ENCODE measurements around the gene CBX7.

The CBX7 gene

GRCh38 chr22:39097098-39098020 is 55.1 kb downstream of the CBX7 start, which contains the start of gene APOBEC3H:
APOBEC3H (plus strand) TSS chr22:39097244; CDS start chr22:39100279, 3,035 bp downstream.
- ChIA-PET POLR2A (no interaction called here), CTCF (no interaction called here)
- TF ChIP-seq ZNF384 (IDR thresholded peaks at IDR 0.05) (no peak), TARDBP (IDR thresholded peaks at IDR 0.05) (no peak), HDGF (IDR thresholded peaks at IDR 0.05; ENCODE audit: borderline replicate concordance) (no peak), SUZ12 (IDR thresholded peaks at IDR 0.05) (no peak), CTBP1 (IDR thresholded peaks at IDR 0.05; ENCODE audit: borderline replicate concordance) (no peak), NFRKB (IDR thresholded peaks at IDR 0.05) (no peak), SP1 (IDR thresholded peaks at IDR 0.05) (no peak), LEF1 (IDR thresholded peaks at IDR 0.05; ENCODE audit: borderline replicate concordance) (no peak), FOXM1 (IDR thresholded peaks at IDR 0.05; ENCODE audit: borderline replicate concordance) (no peak), BHLHE40 (IDR thresholded peaks at IDR 0.05; ENCODE audit: borderline replicate concordance) (no peak)
- DNase-seq (ENCODE audit: extremely low spot score): no peak

GRCh38 chr22:39095971-39096370 is 56.5 kb downstream of the CBX7 start:
- no peak for DNase-seq (ENCODE audit: extremely low spot score)
- TF ChIP-seq PKNOX1 (IDR thresholded peaks at IDR 0.05): no peak
- TF ChIP-seq SP1 (IDR thresholded peaks at IDR 0.05): no peak
- TF ChIP-seq HDGF (IDR thresholded peaks at IDR 0.05; ENCODE audit: borderline replicate concordance): no peak
- TF ChIP-seq FOXA1 (IDR thresholded peaks at IDR 0.05): no peak
- TF ChIP-seq LEF1 (IDR thresholded peaks at IDR 0.05; ENCODE audit: borderline replicate concordance): no peak
- TF ChIP-seq ZNF384 (IDR thresholded peaks at IDR 0.05): no peak
- no peak for TF ChIP-seq FOXK2 (IDR thresholded peaks at IDR 0.05)
- TF ChIP-seq ELF4 (IDR thresholded peaks at IDR 0.05): no peak
- TF ChIP-seq SUZ12 (IDR thresholded peaks at IDR 0.05): no peak
- TF ChIP-seq L3MBTL2 (conservative IDR thresholded peaks at IDR 0.05): no peak
- TF ChIP-seq TARDBP (IDR thresholded peaks at IDR 0.05): no peak
- TF ChIP-seq BHLHE40 (IDR thresholded peaks at IDR 0.05; ENCODE audit: borderline replicate concordance): no peak
- TF ChIP-seq CTBP1 (IDR thresholded peaks at IDR 0.05; ENCODE audit: borderline replicate concordance): no peak
- TF ChIP-seq ARNT (IDR thresholded peaks at IDR 0.05): no peak
- TF ChIP-seq NFRKB (IDR thresholded peaks at IDR 0.05): no peak
- no peak for TF ChIP-seq FOXM1 (IDR thresholded peaks at IDR 0.05; ENCODE audit: borderline replicate concordance)
- ChIA-PET CTCF (no interaction called here), POLR2A (no interaction called here)

GRCh38 chr22:39094717-39095389 is 57.6 kb downstream of the CBX7 start:
- no peak for DNase-seq (ENCODE audit: extremely low spot score)
- TF ChIP-seq TARDBP (IDR thresholded peaks at IDR 0.05) (no peak), HDGF (IDR thresholded peaks at IDR 0.05; ENCODE audit: borderline replicate concordance) (no peak), LEF1 (IDR thresholded peaks at IDR 0.05; ENCODE audit: borderline replicate concordance) (no peak), FOXA1 (IDR thresholded peaks at IDR 0.05) (no peak), ZNF384 (IDR thresholded peaks at IDR 0.05) (no peak), FOXM1 (IDR thresholded peaks at IDR 0.05; ENCODE audit: borderline replicate concordance) (no peak), BHLHE40 (IDR thresholded peaks at IDR 0.05; ENCODE audit: borderline replicate concordance) (no peak)
- POLR2A ChIA-PET: no interaction called here
- CTCF ChIA-PET: interaction anchor here (0.6 kb wide), 1 partner anchor 26 kb away, joined by 3 read pairs; no protein-coding TSS in a partner anchor

GRCh38 chr22:39092111-39092862 is 60.2 kb downstream of the CBX7 start:
- CTCF ChIA-PET: no interaction called here
- POLR2A ChIA-PET: no interaction called here
- DNase-seq (ENCODE audit: extremely low spot score): no peak
- TF ChIP-seq FOXM1 (IDR thresholded peaks at IDR 0.05; ENCODE audit: borderline replicate concordance): no peak
- no peak for TF ChIP-seq BHLHE40 (IDR thresholded peaks at IDR 0.05; ENCODE audit: borderline replicate concordance)
- TF ChIP-seq FOXA1 (IDR thresholded peaks at IDR 0.05): no peak

GRCh38 chr22:39091126-39092081 is 61.1 kb downstream of the CBX7 start:
- TF ChIP-seq FOXA1 (IDR thresholded peaks at IDR 0.05) (no peak), L3MBTL2 (conservative IDR thresholded peaks at IDR 0.05) (no peak), LEF1 (IDR thresholded peaks at IDR 0.05; ENCODE audit: borderline replicate concordance) (no peak), SP1 (IDR thresholded peaks at IDR 0.05) (no peak), ELF4 (IDR thresholded peaks at IDR 0.05) (no peak), HDGF (IDR thresholded peaks at IDR 0.05; ENCODE audit: borderline replicate concordance) (no peak), FOXM1 (IDR thresholded peaks at IDR 0.05; ENCODE audit: borderline replicate concordance) (no peak), PKNOX1 (IDR thresholded peaks at IDR 0.05) (no peak), SUZ12 (IDR thresholded peaks at IDR 0.05) (no peak), ARNT (IDR thresholded peaks at IDR 0.05) (no peak), BHLHE40 (IDR thresholded peaks at IDR 0.05; ENCODE audit: borderline replicate concordance) (no peak), ZNF384 (IDR thresholded peaks at IDR 0.05) (no peak), CTBP1 (IDR thresholded peaks at IDR 0.05; ENCODE audit: borderline replicate concordance) (no peak), FOXK2 (IDR thresholded peaks at IDR 0.05) (no peak), NFRKB (IDR thresholded peaks at IDR 0.05) (no peak), TARDBP (IDR thresholded peaks at IDR 0.05) (no peak)
- ChIA-PET POLR2A (no interaction called here), CTCF (no interaction called here)
- no peak for DNase-seq (ENCODE audit: extremely low spot score)
